ENCODE data around the gene PMPCB. TPM values are rescaled to one million over a fixed set of nuclear protein-coding genes. Genes with fewer than 3 reads are reported as not detected.
A peak's percentile ranks its signal among the peaks of the same experiment; 100 is the strongest.
"Not testable (repeated sequence)": the region's sequence is repeated elsewhere in the genome, so short reads cannot be mapped to it uniquely, and the experiment has no call there.

The PMPCB gene
- total and polyA plus RNA-seq, 12 donors, result 51.5 to 98.4 (median 89.0) TPM

DNA sequence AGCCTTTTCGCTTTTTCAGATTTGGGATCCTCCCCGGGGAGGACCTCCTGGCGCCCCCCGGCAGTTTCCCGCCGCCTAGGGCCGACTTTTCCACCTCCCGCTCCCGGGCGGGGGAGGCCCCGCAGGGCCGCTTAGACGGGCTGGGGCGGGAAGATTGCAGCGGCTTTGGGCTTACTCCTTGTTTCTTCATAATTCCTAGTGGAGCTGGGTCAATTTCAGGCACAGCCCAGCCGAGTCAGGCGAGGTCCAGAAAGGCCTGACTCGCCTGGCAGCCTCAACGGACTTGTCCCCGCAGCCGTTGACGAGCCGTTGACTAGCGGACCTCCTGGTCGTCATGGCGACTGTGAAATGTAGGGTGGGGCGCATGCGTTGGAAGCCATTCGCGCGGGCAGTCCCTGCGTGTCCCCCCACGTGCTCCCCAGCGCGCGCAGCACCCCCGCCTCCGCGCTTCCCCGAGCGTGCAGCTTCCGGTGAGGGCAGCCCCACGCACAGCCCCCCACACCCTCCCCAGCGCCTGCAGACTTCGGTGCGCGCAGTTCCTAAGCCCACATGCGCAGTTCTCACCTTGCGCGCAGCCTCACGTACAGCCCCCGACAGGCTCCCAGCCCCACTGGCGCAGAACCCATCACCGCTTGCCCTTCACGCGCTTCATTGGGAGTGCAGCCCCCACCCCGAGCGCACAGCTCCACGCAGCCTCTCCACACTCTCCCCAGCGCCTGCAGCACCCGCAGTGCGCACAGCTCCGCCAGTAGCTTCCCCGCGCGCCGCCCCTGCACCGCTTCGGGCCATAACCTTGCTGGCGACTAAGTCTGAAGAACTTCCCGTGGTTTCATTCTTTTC, 17.1 kb upstream of the PMPCB start:
- 0% methylated on average over 68 to 71 of the region's 71 CpGs for WGBS, 2 donors
- intact Hi-C loops (cut with DNase I); H3K36me3 ChIP-seq; H3K9me3 ChIP-seq: not testable (repeated sequence)
- ATAC-seq (peak; percentile 82 to 97 (median 94)), DNase-seq (peak; percentile 67 to 70)
- H3K4me1 ChIP-seq, result peaks cover 0 to 17% (median 11%) of the 10 kb centered on the region in 9 donors
- peak overlapping the region in 8 of 10 donors; percentile 33 to 74 (median 53) for H3K27ac ChIP-seq
- peak overlapping the region; percentile 44 to 79 (median 64) for H3K4me3 ChIP-seq
- peaks cover 0 to 11% (median 0%) of the 10 kb centered on the region in 7 donors for H3K27me3 ChIP-seq

DNA sequence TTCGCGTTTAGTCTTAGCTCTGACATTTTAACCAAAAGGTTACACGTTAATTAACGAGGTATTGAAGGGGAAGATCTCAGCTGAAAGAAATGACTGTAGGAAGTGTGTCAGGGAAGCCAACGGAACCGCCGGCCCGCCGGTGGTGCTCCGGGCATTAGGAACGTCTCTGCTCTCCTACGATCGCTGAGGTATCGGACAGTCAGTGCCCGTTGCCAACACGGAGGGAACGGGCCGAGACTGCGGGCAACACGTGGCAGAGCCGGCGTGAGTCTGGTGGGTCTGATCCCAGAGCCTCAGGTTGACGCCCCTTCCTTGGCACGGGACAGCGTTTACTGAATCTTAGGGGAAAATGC, 16.5 kb upstream of the PMPCB start:
- Histone ChIP-seq H3K4me1 (peaks cover 0 to 17% (median 11%) of the 10 kb centered on the region in 9 donors), H3K27me3 (peaks cover 0 to 11% (median 0%) of the 10 kb centered on the region in 7 donors), H3K4me3 (peak overlapping the region; percentile 44 to 79 (median 64)), H3K27ac (peak overlapping the region in 8 of 10 donors; percentile 33 to 74 (median 53))
- H3K36me3 ChIP-seq; intact Hi-C loops (cut with DNase I); H3K9me3 ChIP-seq: not testable (repeated sequence)
- WGBS, 2 donors, result 0 to 1% methylated on average over 25 of the region's 25 CpGs
- peak in 5 of 8 donors; percentile 16 to 52 (median 44) for ATAC-seq
- DNase-seq, result peak; percentile 7 to 23

DNA sequence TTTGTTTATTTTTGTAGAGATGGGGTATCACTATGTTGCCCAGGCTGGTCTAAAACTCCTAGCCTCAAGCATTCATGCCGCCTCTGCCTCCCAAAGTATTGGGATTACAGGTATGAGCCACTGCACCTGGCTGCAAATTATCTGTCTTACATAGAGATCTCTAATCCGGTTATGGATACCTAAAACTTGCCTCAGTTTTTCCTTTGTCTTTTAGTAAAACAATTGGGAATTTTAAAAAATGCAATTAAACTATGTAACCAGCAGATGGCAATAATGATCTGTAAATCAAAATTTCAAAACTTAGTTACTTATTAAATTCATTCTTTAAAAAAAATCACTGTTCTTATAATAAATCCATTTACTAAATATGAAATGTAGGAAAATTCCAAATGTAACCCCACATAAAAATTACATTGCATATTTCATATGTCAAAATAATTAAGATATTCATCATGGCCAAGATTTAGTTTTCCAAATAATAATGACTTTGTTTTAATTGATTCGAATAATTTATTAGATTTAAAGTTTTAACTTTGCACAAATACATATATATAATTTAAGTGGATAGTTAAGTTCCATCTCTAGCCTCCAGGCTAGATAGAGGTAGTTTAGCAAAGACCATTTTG, 14.3 kb upstream of the PMPCB start:
- TF ChIP-seq, protein P1, sequence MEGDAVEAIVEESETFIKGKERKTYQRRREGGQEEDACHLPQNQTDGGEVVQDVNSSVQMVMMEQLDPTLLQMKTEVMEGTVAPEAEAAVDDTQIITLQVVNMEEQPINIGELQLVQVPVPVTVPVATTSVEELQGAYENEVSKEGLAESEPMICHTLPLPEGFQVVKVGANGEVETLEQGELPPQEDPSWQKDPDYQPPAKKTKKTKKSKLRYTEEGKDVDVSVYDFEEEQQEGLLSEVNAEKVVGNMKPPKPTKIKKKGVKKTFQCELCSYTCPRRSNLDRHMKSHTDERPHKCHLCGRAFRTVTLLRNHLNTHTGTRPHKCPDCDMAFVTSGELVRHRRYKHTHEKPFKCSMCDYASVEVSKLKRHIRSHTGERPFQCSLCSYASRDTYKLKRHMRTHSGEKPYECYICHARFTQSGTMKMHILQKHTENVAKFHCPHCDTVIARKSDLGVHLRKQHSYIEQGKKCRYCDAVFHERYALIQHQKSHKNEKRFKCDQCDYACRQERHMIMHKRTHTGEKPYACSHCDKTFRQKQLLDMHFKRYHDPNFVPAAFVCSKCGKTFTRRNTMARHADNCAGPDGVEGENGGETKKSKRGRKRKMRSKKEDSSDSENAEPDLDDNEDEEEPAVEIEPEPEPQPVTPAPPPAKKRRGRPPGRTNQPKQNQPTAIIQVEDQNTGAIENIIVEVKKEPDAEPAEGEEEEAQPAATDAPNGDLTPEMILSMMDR (IDR thresholded peaks at IDR 0.05), result peak in 2 of 9 donors; percentile 12 to 26
- 41 to 42% methylated on average over 3 of the region's 3 CpGs for WGBS, 2 donors
- ATAC-seq, result not testable (repeated sequence)

DNA sequence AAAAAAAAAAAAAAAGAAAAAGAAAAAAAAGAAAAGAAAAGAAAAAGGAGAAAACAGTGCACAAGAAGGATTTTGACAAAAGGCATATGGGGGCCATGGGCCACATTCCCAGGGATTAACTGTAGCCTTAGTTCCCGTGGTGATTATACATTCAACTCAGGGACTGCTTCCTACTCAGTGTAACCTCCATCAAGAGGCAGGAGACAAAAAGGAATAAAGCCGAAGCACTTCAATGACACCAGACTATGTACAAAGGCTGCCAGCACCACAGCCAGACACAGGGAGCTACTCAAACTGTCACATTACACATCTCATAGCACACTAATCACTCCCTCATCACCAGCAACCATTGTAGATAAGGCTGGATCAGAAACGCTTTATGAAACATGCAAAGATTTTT, 5.1 kb upstream of the PMPCB start:
- intact Hi-C loops (cut with DNase I), result loop anchor here in 1 of 10 donors (10.0 kb wide), 1 partner anchor 53 kb away; the partner anchor contains the start of genes DNAJC2 and PSMC2
- H3K4me3 ChIP-seq, result no peak overlapping the region
- no peak for ATAC-seq
- DNase-seq, result no peak
- peaks cover 0 to 4% (median 0%) of the 10 kb centered on the region in 7 donors for H3K27me3 ChIP-seq
- H3K9me3 ChIP-seq, result no peaks in the 10 kb centered on the region
- peaks cover 0 to 7% (median 0%) of the 10 kb centered on the region in 9 donors for H3K4me1 ChIP-seq
- TF ChIP-seq, protein P1 (IDR thresholded peaks at IDR 0.05), result no peak
- 43 to 54% methylated on average over 3 of the region's 3 CpGs for WGBS, 2 donors
- H3K27ac ChIP-seq, result no peak overlapping the region
- H3K36me3 ChIP-seq, result no peaks in the 10 kb centered on the region

More for the DNA sequence above, 14.3 kb upstream of the PMPCB start:
- intact Hi-C loops (cut with DNase I); H3K36me3 ChIP-seq; DNase-seq; H3K9me3 ChIP-seq; H3K27ac ChIP-seq; H3K4me3 ChIP-seq: not testable (repeated sequence)
- H3K27me3 ChIP-seq, result peaks cover 0 to 11% (median 0%) of the 10 kb centered on the region in 7 donors
- peaks cover 0 to 17% (median 11%) of the 10 kb centered on the region in 9 donors for H3K4me1 ChIP-seq

DNA sequence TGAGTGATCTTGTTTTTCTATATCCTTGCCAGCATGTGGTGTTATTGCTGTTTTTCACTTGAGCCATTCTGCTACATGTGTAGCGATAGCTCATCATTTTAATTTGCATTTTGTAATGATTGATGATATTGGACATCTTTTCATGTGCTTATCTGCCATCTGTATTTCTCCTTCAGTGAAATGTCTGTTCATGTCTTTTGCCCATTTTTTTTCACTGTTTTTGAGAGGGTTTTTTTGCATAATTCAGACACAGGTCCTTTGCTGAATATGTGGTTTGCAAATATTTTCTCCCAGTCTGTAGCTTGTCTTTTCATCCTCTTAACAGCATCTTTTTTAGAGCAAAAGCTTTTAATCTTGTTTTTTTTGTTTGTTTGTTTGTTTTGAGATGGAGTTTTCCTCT, 3.7 kb upstream of the PMPCB start:
- intact Hi-C loops (cut with DNase I), result loop anchor here in 1 of 10 donors (10.0 kb wide), 1 partner anchor 51 kb away; the partner anchor contains the start of genes DNAJC2 and PSMC2
- H3K27me3 ChIP-seq, result peaks cover 0 to 4% (median 0%) of the 10 kb centered on the region in 7 donors
- 97 to 98% methylated on average over 1 of the region's 1 CpG for WGBS, 2 donors
- TF ChIP-seq, protein P1 (IDR thresholded peaks at IDR 0.05), result no peak
- ATAC-seq (no peak), DNase-seq (no peak)
- H3K27ac ChIP-seq, result no peak overlapping the region
- H3K4me3 ChIP-seq, result no peak overlapping the region
- H3K36me3 ChIP-seq, result peaks cover 0 to under 1% (median 0%) of the 10 kb centered on the region in 9 donors
- peaks cover 0 to 15% (median 9%) of the 10 kb centered on the region in 9 donors for H3K4me1 ChIP-seq
- H3K9me3 ChIP-seq, result no peaks in the 10 kb centered on the region
